Measurements from ENCODE around the gene DACH1. TPM values are rescaled to one million over a fixed set of nuclear protein-coding genes. Genes with fewer than 3 reads are reported as not detected.

DACH1 gene
- total RNA-seq, 1 experiment from 2014 or later, result 0.31 TPM

GRCh38 chr13:71448080-71448630 is 418.8 kb downstream of the DACH1 start:
- H3K4me1 Mint-ChIP-seq, result no peaks in the 10 kb centered on the region
- ChIA-PET CTCF (no interaction called here), POLR2A (no interaction called here)
- no peak overlapping the region for H3K4me3 Mint-ChIP-seq
- ATAC-seq, result no peak
- H3K27ac Mint-ChIP-seq, result no peak overlapping the region
- no peak for DNase-seq (ENCODE audit: low spot score)
- H3K9me3 Mint-ChIP-seq, result no peaks in the 10 kb centered on the region
- TF ChIP-seq, protein P1, sequence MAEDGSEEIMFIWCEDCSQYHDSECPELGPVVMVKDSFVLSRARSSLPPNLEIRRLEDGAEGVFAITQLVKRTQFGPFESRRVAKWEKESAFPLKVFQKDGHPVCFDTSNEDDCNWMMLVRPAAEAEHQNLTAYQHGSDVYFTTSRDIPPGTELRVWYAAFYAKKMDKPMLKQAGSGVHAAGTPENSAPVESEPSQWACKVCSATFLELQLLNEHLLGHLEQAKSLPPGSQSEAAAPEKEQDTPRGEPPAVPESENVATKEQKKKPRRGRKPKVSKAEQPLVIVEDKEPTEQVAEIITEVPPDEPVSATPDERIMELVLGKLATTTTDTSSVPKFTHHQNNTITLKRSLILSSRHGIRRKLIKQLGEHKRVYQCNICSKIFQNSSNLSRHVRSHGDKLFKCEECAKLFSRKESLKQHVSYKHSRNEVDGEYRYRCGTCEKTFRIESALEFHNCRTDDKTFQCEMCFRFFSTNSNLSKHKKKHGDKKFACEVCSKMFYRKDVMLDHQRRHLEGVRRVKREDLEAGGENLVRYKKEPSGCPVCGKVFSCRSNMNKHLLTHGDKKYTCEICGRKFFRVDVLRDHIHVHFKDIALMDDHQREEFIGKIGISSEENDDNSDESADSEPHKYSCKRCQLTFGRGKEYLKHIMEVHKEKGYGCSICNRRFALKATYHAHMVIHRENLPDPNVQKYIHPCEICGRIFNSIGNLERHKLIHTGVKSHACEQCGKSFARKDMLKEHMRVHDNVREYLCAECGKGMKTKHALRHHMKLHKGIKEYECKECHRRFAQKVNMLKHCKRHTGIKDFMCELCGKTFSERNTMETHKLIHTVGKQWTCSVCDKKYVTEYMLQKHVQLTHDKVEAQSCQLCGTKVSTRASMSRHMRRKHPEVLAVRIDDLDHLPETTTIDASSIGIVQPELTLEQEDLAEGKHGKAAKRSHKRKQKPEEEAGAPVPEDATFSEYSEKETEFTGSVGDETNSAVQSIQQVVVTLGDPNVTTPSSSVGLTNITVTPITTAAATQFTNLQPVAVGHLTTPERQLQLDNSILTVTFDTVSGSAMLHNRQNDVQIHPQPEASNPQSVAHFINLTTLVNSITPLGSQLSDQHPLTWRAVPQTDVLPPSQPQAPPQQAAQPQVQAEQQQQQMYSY (CRISPR knock-in tag; IDR thresholded peaks at IDR 0.05), result no peak
- TF ChIP-seq FOXJ3 (CRISPR knock-in tag; IDR thresholded peaks at IDR 0.05; ENCODE audit: borderline replicate concordance) (no peak), SP1 (CRISPR knock-in tag; conservative IDR thresholded peaks at IDR 0.05) (no peak), ZNF219 (CRISPR knock-in tag; IDR thresholded peaks at IDR 0.05; ENCODE audit: borderline replicate concordance) (no peak), ZBTB21 (CRISPR knock-in tag; IDR thresholded peaks at IDR 0.05; ENCODE audit: borderline replicate concordance) (no peak), MXD4 (CRISPR knock-in tag; IDR thresholded peaks at IDR 0.05; ENCODE audit: borderline replicate concordance) (no peak), KAT7 (CRISPR knock-in tag; IDR thresholded peaks at IDR 0.05; ENCODE audit: borderline replicate concordance) (no peak), NFE2L1 (CRISPR knock-in tag; IDR thresholded peaks at IDR 0.05) (no peak), FOXP1 (CRISPR knock-in tag; IDR thresholded peaks at IDR 0.05; ENCODE audit: borderline replicate concordance) (no peak), RORB (CRISPR knock-in tag; IDR thresholded peaks at IDR 0.05) (no peak), ZNF317 (CRISPR knock-in tag; IDR thresholded peaks at IDR 0.05; ENCODE audit: borderline replicate concordance, low read depth) (no peak)
- TF ChIP-seq, protein P2, sequence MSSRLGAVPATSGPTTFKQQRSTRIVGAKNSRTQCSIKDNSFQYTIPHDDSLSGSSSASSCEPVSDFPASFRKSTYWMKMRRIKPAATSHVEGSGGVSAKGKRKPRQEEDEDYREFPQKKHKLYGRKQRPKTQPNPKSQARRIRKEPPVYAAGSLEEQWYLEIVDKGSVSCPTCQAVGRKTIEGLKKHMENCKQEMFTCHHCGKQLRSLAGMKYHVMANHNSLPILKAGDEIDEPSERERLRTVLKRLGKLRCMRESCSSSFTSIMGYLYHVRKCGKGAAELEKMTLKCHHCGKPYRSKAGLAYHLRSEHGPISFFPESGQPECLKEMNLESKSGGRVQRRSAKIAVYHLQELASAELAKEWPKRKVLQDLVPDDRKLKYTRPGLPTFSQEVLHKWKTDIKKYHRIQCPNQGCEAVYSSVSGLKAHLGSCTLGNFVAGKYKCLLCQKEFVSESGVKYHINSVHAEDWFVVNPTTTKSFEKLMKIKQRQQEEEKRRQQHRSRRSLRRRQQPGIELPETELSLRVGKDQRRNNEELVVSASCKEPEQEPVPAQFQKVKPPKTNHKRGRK (CRISPR knock-in tag; IDR thresholded peaks at IDR 0.05; ENCODE audit: borderline replicate concordance), result no peak
- TF ChIP-seq, protein P3, sequence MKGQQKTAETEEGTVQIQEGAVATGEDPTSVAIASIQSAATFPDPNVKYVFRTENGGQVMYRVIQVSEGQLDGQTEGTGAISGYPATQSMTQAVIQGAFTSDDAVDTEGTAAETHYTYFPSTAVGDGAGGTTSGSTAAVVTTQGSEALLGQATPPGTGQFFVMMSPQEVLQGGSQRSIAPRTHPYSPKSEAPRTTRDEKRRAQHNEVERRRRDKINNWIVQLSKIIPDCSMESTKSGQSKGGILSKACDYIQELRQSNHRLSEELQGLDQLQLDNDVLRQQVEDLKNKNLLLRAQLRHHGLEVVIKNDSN (CRISPR knock-in tag; IDR thresholded peaks at IDR 0.05), result no peak
- TF ChIP-seq, protein P4, sequence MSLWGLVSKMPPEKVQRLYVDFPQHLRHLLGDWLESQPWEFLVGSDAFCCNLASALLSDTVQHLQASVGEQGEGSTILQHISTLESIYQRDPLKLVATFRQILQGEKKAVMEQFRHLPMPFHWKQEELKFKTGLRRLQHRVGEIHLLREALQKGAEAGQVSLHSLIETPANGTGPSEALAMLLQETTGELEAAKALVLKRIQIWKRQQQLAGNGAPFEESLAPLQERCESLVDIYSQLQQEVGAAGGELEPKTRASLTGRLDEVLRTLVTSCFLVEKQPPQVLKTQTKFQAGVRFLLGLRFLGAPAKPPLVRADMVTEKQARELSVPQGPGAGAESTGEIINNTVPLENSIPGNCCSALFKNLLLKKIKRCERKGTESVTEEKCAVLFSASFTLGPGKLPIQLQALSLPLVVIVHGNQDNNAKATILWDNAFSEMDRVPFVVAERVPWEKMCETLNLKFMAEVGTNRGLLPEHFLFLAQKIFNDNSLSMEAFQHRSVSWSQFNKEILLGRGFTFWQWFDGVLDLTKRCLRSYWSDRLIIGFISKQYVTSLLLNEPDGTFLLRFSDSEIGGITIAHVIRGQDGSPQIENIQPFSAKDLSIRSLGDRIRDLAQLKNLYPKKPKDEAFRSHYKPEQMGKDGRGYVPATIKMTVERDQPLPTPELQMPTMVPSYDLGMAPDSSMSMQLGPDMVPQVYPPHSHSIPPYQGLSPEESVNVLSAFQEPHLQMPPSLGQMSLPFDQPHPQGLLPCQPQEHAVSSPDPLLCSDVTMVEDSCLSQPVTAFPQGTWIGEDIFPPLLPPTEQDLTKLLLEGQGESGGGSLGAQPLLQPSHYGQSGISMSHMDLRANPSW (CRISPR knock-in tag; conservative IDR thresholded peaks at IDR 0.05; ENCODE audit: low read depth), result no peak
- TF ChIP-seq, protein P5, sequence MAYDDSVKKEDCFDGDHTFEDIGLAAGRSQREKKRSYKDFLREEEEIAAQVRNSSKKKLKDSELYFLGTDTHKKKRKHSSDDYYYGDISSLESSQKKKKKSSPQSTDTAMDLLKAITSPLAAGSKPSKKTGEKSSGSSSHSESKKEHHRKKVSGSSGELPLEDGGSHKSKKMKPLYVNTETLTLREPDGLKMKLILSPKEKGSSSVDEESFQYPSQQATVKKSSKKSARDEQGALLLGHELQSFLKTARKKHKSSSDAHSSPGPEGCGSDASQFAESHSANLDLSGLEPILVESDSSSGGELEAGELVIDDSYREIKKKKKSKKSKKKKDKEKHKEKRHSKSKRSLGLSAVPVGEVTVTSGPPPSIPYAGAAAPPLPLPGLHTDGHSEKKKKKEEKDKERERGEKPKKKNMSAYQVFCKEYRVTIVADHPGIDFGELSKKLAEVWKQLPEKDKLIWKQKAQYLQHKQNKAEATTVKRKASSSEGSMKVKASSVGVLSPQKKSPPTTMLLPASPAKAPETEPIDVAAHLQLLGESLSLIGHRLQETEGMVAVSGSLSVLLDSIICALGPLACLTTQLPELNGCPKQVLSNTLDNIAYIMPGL (CRISPR knock-in tag; IDR thresholded peaks at IDR 0.05), result no peak
- H3K27me3 Mint-ChIP-seq (ENCODE audit: low read depth), result no peaks in the 10 kb centered on the region
- no peaks in the 10 kb centered on the region for H3K36me3 Mint-ChIP-seq
